ENCODE data around the gene TBL1X. TPM values are rescaled to one million over a fixed set of nuclear protein-coding genes. Genes with fewer than 3 reads are reported as not detected.
A peak's percentile ranks its signal among the peaks of the same experiment; 100 is the strongest.

Gene TBL1X
- total RNA-seq, 6 experiments from 2014 or later: 34.4 to 53.2 (median 44.9) TPM

- no peak for DNase-seq
- TF ChIP-seq, protein P1, sequence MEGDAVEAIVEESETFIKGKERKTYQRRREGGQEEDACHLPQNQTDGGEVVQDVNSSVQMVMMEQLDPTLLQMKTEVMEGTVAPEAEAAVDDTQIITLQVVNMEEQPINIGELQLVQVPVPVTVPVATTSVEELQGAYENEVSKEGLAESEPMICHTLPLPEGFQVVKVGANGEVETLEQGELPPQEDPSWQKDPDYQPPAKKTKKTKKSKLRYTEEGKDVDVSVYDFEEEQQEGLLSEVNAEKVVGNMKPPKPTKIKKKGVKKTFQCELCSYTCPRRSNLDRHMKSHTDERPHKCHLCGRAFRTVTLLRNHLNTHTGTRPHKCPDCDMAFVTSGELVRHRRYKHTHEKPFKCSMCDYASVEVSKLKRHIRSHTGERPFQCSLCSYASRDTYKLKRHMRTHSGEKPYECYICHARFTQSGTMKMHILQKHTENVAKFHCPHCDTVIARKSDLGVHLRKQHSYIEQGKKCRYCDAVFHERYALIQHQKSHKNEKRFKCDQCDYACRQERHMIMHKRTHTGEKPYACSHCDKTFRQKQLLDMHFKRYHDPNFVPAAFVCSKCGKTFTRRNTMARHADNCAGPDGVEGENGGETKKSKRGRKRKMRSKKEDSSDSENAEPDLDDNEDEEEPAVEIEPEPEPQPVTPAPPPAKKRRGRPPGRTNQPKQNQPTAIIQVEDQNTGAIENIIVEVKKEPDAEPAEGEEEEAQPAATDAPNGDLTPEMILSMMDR (IDR thresholded peaks at IDR 0.05): no peak
- Mint-ChIP-seq H3K36me3 (ENCODE audit: low read depth) (no peaks in the 10 kb centered on the region), H3K27ac (no peak overlapping the region), H3K4me3 (no peak overlapping the region), H3K4me1 (ENCODE audit: low read depth) (peaks cover 7% of the 10 kb centered on the region), H3K9me3 (no peaks in the 10 kb centered on the region), H3K27me3 (ENCODE audit: insufficient read depth) (no peaks in the 10 kb centered on the region; the same call in 1 of the 2 replicates)
Observed at GRCh38 chrX:9706421-9706820, 241.6 kb downstream of the TBL1X start.

DNA sequence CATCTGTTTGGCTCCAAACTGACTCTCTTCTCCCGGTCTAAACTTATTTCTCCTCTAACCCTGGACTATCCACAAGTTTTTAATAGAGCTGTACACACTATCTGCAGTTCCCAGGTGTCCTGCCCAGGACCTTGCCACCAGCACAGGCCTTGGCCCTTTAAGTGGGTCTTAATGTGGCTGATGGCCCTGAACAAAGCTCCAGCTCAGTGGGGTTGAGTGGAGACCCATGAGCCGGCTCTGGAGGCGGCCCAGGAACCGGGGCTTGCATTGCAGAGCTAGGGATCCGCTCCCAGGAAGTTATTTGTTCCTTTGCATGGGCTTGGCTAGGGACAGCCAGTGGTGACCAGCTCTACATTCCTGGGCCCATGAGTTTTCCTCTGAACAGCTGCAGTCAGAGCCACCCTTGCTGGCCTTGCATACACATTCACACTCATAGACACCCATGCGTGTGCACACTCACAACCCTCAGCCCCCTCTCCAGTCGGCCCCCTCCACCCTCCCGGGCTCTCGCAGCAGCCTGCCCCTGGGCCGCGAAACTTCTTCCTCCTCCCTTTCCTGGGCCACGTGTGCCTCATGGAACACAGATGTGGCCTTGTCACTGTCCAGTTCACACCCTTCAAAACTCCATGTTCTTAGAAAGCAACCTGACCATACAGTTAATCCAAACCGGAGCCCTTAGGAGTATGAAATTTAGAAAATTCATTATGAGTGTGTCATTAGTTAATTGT, 242.6 kb downstream of the TBL1X start:
- no peaks in the 10 kb centered on the region for H3K9me3 Mint-ChIP-seq
- peaks cover 7% of the 10 kb centered on the region for H3K4me1 Mint-ChIP-seq (ENCODE audit: low read depth)
- TF ChIP-seq, protein P1 (IDR thresholded peaks at IDR 0.05): no peak
- peak overlapping the region; percentile 42; the same call in 1 of the 2 replicates for H3K27ac Mint-ChIP-seq
- no peak overlapping the region for H3K4me3 Mint-ChIP-seq
- no peaks in the 10 kb centered on the region for H3K36me3 Mint-ChIP-seq (ENCODE audit: low read depth)
- no peak for DNase-seq
- no peaks in the 10 kb centered on the region; the same call in 1 of the 2 replicates for H3K27me3 Mint-ChIP-seq (ENCODE audit: insufficient read depth)

GRCh38 chrX:9708086-9708485, 243.2 kb downstream of the TBL1X start:
- Mint-ChIP-seq H3K36me3 (ENCODE audit: low read depth) (no peaks in the 10 kb centered on the region), H3K27ac (no peak overlapping the region), H3K4me1 (ENCODE audit: low read depth) (peaks cover 7% of the 10 kb centered on the region), H3K9me3 (no peaks in the 10 kb centered on the region), H3K27me3 (ENCODE audit: insufficient read depth) (no peaks in the 10 kb centered on the region; the same call in 1 of the 2 replicates), H3K4me3 (no peak overlapping the region)
- TF ChIP-seq, protein P1 (IDR thresholded peaks at IDR 0.05): no peak
- no peak for DNase-seq

DNA sequence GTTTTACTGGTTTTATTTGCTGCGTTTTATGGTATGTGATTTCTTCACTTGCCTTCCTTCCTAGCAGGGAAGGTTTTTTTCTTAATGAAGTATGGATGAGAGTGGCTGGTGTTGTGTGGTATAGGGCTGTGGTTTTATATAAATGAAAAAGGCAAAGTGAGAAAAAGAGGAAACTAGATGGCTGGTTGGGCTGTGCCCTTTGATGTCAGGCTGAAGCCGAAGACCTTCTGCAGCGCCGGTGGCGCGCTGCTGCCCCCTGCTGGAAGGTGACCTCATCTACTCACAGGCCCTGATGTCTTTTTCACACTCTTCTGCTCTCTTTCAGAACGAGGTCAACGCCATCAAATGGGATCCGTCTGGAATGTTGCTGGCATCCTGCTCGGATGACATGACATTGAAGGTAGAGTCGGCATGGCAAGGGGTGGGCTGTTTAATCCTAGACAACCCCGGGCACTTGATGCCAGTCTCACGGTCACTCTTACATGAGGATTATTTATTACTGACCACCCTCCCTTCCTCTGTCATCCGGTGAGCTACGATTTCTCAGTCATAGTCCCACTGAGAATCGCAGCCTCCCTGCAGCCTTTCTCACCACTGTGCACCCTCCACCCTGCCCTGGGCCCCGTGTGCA, 244.2 kb downstream of the TBL1X start:
- peak; percentile 37 for DNase-seq
- H3K9me3 Mint-ChIP-seq: no peaks in the 10 kb centered on the region

DNA sequence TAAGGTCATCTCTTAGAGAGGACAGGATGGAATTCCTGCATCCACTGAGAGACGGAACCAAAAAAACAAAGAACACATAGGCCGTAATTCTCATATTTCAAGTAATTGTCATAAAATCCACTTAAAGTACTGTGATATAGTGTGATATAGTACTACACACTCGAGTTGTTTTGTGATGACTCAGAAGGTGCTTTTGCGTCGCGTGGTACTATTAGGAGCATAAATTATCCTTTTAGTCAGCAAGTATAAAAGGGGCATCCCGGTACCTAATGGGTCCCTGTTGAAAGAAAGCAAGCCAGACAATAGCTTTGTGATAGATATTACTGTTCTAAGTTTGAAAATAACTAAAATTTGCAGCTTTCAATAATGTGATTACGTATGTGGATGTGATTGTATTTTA, 245.5 kb downstream of the TBL1X start:
- Mint-ChIP-seq H3K4me3 (no peak overlapping the region), H3K27me3 (ENCODE audit: insufficient read depth) (no peaks in the 10 kb centered on the region), H3K9me3 (no peaks in the 10 kb centered on the region), H3K36me3 (ENCODE audit: low read depth) (0 out of 2 replicates have a peak, but pooled peaks cover 5% of the 10 kb centered on the region), H3K4me1 (ENCODE audit: low read depth) (peaks cover 7% of the 10 kb centered on the region), H3K27ac (no peak overlapping the region)
- DNase-seq: no peak
- TF ChIP-seq, protein P1 (IDR thresholded peaks at IDR 0.05): no peak

More for the DNA sequence above, 244.2 kb downstream of the TBL1X start:
- Mint-ChIP-seq H3K4me1 (ENCODE audit: low read depth) (peaks cover 7% of the 10 kb centered on the region), H3K27ac (peak overlapping the region; percentile 60), H3K4me3 (no peak overlapping the region), H3K36me3 (ENCODE audit: low read depth) (0 out of 2 replicates have a peak, but pooled peaks cover under 1% of the 10 kb centered on the region), H3K27me3 (ENCODE audit: insufficient read depth) (no peaks in the 10 kb centered on the region; the same call in 1 of the 2 replicates)
- TF ChIP-seq, protein P1 (IDR thresholded peaks at IDR 0.05): peak; percentile 88
